Measurements from ENCODE around the gene S100A2. TPM values are rescaled to one million over a fixed set of nuclear protein-coding genes. Genes with fewer than 3 reads are reported as not detected.

Gene S100A2
- 3.6 and 3.8 TPM in 2 replicates for total RNA-seq

GRCh38 chr1:153565529-153566374 is at the start of gene S100A2:
Gene S100A2, minus strand, starts transcription at chr1:153565844. Its CDS starts 1,967 bp downstream, at chr1:153563877.

GRCh38 chr1:153612755-153613331 is 47.2 kb upstream of the S100A2 start, which contains the start of gene S100A16:
Gene S100A16, minus strand, starts transcription at chr1:153613137. Its CDS starts 4,986 bp downstream, at chr1:153608151.

GRCh38 chr1:153548722-153549688 is 16.6 kb downstream of the S100A2 start, which contains the start of gene S100A3:
Gene S100A3, minus strand, starts transcription at chr1:153549258. Its CDS starts 773 bp downstream, at chr1:153548485.

GRCh38 chr1:153545067-153546055 is 20.3 kb downstream of the S100A2 start, which contains the start of gene S100A4:
Gene S100A4, minus strand, starts transcription at chr1:153545806. Its CDS starts 1,012 bp downstream, at chr1:153544794.

GRCh38 chr1:153540394-153541361 is 25.0 kb downstream of the S100A2 start, which contains the start of gene S100A5:
Gene S100A5, minus strand, starts transcription at chr1:153540934. Its CDS starts 743 bp downstream, at chr1:153540191.

GRCh38 chr1:153535242-153536011 is 30.2 kb downstream of the S100A2 start, which contains the start of gene S100A6:
Gene S100A6, minus strand, starts transcription at chr1:153535991. Its CDS starts 652 bp downstream, at chr1:153535339.

Other genes starting within 250 kb of the S100A2 start
- gene PGLYRP4, start 217.0 kb downstream of the S100A2 start, total RNA-seq, result not detected in 2 replicates
- 1.1 and 2.5 TPM in 2 replicates for gene S100A9, start 208.0 kb downstream of the S100A2 start, total RNA-seq
- not detected in 2 replicates for gene S100A12, start 190.2 kb downstream of the S100A2 start, total RNA-seq
- gene S100A8, start 174.8 kb downstream of the S100A2 start, total RNA-seq, result 0.32 TPM in 1 of 2 replicates, not detected in the other
- not detected in 2 replicates for gene S100A7A, start 149.3 kb downstream of the S100A2 start, total RNA-seq
- gene S100A7, start 105.2 kb downstream of the S100A2 start, total RNA-seq, result not detected in 2 replicates
- 4,155 and 5,808 TPM in 2 replicates for gene S100A6, start 29.9 kb downstream of the S100A2 start, total RNA-seq
- 0.77 TPM in 1 of 2 replicates, not detected in the other for gene S100A5, start 24.9 kb downstream of the S100A2 start, total RNA-seq
- 471 and 540 TPM in 2 replicates for gene S100A4, start 20.0 kb downstream of the S100A2 start, total RNA-seq
- gene S100A3, start 16.6 kb downstream of the S100A2 start, total RNA-seq, result 4.3 and 9.6 TPM in 2 replicates
- gene S100A16, start 47.3 kb upstream of the S100A2 start, total RNA-seq, result 140 and 155 TPM in 2 replicates
- gene S100A14, start 50.5 kb upstream of the S100A2 start, total RNA-seq, result 0.47 and 2.1 TPM in 2 replicates
- gene S100A13, start 61.7 kb upstream of the S100A2 start, total RNA-seq, result 275 and 496 TPM in 2 replicates
- gene S100A1, start 62.6 kb upstream of the S100A2 start, total RNA-seq, result 0.63 TPM in 1 of 2 replicates, not detected in the other
- gene CHTOP, start 68.2 kb upstream of the S100A2 start, total RNA-seq, result 20.6 and 25.7 TPM in 2 replicates
- 42.7 and 50.9 TPM in 2 replicates for gene SNAPIN, start 92.9 kb upstream of the S100A2 start, total RNA-seq
- gene ILF2, start 105.1 kb upstream of the S100A2 start, total RNA-seq, result 140 and 148 TPM in 2 replicates
- 1.9 and 9.4 TPM in 2 replicates for gene NPR1, start 112.8 kb upstream of the S100A2 start, total RNA-seq
- 28.5 and 32.1 TPM in 2 replicates for gene INTS3, start 162.2 kb upstream of the S100A2 start, total RNA-seq
- 27.6 and 50.1 TPM in 2 replicates for gene SLC27A3, start 209.6 kb upstream of the S100A2 start, total RNA-seq